HL-60 (cell line): ENCODE results near the gene MEGF10.

Source experiments
- DNase-seq, 2 experiments: peaks; one replicate each; pipeline ENCODE4 v3.0.0-alpha.2; 2010 to 2020; ENCODE audit warnings: low read depth in 1 of 2, low spot score in 1 of 2
- H3K27ac ChIP-seq: fragments of 250-450 bp; sonication (Bioruptor Pico); replicated peaks from 2 replicates; pipeline ENCODE4 v1.5.1; 2020; ENCODE audit warnings: mild to moderate bottlenecking, moderate library complexity
- H3K27me3 ChIP-seq: fragments of 250-450 bp; sonication (Bioruptor Pico); 2 replicates; pipeline ENCODE4 v1.5.1; 2021; ENCODE audit warnings: mild to moderate bottlenecking, moderate library complexity; ENCODE audit not compliant: insufficient read depth, poor library complexity, severe bottlenecking
- H3K4me3 ChIP-seq: replicated peaks from 2 replicates; pipeline ENCODE4 v1.5.1; 2011; ENCODE audit warnings: mild to moderate bottlenecking, control low read depth, low read length; ENCODE audit not compliant: insufficient read depth
- GABPA ChIP-seq: IDR thresholded peaks from 2 replicates; pipeline ENCODE4 v1.6.1; 2012; ENCODE audit warnings: low read depth
- POLR2AphosphoS5 ChIP-seq: IDR thresholded peaks from 2 replicates; pipeline ENCODE4 v1.6.1; 2012; ENCODE audit warnings: low read depth
- REST ChIP-seq: IDR thresholded peaks from 2 replicates; pipeline ENCODE4 v1.6.1; 2012; ENCODE audit warnings: low read depth; ENCODE audit not compliant: insufficient replicate concordance
- SPI1 ChIP-seq: IDR thresholded peaks from 2 replicates; pipeline ENCODE4 v1.6.1; 2012; ENCODE audit warnings: low read depth, mild to moderate bottlenecking, borderline replicate concordance
- TF ChIP-seq, protein P1 (sequence below): IDR thresholded peaks from one replicate; pipeline ENCODE4 v1.5.1; 2011; ENCODE audit warnings: low read length, control low read depth, inconsistent platforms; ENCODE audit not compliant: insufficient read depth

MEGF10 gene

GRCh38 chr5:127303404-127303803, 12.8 kb downstream of the MEGF10 start:
- no peak for TF ChIP-seq GABPA
- DNase-seq = no peak
- Histone ChIP-seq H3K27me3 (no peaks in the 10 kb centered on the region), H3K27ac (no peak overlapping the region), H3K4me3 (no peak overlapping the region)

GRCh38 chr5:127305493-127305892, 14.9 kb downstream of the MEGF10 start:
- DNase-seq = no peak
- H3K27me3 ChIP-seq = no peaks in the 10 kb centered on the region
- no peak overlapping the region for H3K27ac ChIP-seq
- H3K4me3 ChIP-seq = no peak overlapping the region
- TF ChIP-seq SPI1 (no peak), GABPA (no peak), POLR2AphosphoS5 (no peak), REST (no peak)
- TF ChIP-seq, protein P1, sequence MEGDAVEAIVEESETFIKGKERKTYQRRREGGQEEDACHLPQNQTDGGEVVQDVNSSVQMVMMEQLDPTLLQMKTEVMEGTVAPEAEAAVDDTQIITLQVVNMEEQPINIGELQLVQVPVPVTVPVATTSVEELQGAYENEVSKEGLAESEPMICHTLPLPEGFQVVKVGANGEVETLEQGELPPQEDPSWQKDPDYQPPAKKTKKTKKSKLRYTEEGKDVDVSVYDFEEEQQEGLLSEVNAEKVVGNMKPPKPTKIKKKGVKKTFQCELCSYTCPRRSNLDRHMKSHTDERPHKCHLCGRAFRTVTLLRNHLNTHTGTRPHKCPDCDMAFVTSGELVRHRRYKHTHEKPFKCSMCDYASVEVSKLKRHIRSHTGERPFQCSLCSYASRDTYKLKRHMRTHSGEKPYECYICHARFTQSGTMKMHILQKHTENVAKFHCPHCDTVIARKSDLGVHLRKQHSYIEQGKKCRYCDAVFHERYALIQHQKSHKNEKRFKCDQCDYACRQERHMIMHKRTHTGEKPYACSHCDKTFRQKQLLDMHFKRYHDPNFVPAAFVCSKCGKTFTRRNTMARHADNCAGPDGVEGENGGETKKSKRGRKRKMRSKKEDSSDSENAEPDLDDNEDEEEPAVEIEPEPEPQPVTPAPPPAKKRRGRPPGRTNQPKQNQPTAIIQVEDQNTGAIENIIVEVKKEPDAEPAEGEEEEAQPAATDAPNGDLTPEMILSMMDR = no peak

DNA sequence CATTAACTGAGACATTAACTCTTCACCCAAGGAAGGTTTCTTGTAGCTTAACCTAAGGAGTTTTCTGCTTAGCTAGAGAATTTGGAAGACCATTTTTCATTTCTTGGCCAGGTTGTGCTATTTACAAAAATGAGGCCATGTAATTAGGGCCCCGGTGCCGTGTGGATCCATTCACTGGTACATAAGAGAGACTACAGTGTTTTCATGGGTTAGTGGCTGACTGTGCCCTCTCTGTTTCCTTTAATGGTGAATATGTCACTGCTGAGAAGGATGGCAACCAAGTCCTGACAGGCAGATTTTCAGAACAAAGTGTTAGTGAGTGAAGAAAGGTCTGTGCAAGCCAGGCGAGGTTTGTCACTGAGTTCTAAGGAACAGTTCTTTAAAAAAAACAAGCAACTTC, 15.4 kb downstream of the MEGF10 start:
- no peak overlapping the region for H3K27ac ChIP-seq
- DNase-seq = no peak
- H3K4me3 ChIP-seq = no peak overlapping the region
- H3K27me3 ChIP-seq = no peaks in the 10 kb centered on the region
- TF ChIP-seq GABPA (no peak), REST (no peak), POLR2AphosphoS5 (no peak), SPI1 (no peak)
- TF ChIP-seq, protein P1 = no peak

GRCh38 chr5:127306647-127307046, 16.1 kb downstream of the MEGF10 start:
- DNase-seq = no peak
- Histone ChIP-seq H3K4me3 (no peak overlapping the region), H3K27me3 (no peaks in the 10 kb centered on the region), H3K27ac (no peak overlapping the region)
- no peak for TF ChIP-seq SPI1
- TF ChIP-seq, protein P1 = no peak
- TF ChIP-seq POLR2AphosphoS5 = no peak
- no peak for TF ChIP-seq GABPA
- no peak for TF ChIP-seq REST
